NCI-H748 (cell line): ENCODE measurements around the gene TXLNA.

Experiments used
- DNase-seq: peaks from one replicate; lab custom pipeline; 2025; ENCODE audit not compliant: unreplicated experiment; lab: John Stamatoyannopoulos, UW

The TXLNA gene

DNA sequence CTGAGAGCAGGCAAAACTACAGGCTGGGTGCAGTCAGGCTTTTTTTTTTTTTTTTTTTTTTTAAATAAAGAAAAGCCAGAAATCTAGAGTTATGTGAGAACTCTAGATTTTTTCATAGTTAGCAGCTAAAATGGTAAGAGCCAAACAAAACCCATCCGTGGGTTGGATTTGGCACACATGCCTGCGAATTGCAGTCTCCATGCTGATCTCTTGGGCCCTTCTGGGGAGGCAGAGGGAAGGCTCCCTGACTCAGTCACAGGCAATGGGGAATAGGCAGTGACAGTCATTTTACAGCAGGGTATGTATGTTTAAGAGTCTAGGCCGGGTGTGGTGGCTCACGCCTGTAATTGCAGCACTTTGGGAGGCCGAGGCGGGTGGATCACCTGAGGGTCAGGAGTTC is 2.6 kb downstream of the TXLNA start:
- DNase-seq = no peak

DNA sequence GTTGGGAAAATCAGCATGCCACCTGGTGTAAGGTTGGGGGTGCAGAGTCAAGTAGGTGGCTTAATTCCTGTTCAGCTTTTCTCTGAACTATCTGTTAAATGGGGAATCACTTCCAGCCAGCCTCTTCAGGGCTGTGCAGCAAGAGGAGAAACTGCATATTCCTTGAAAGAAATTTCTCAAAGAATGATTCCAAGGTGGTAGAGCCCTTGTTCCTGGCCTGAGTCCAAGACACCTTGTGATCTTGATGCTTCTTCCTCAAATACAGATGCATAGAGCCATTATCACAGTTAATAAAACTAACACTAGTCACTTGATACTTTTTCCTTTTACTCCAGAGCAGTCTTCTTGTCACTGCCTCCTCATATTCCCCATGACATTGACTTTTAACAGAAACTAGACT is 5.2 kb downstream of the TXLNA start:
- DNase-seq = no peak

DNA sequence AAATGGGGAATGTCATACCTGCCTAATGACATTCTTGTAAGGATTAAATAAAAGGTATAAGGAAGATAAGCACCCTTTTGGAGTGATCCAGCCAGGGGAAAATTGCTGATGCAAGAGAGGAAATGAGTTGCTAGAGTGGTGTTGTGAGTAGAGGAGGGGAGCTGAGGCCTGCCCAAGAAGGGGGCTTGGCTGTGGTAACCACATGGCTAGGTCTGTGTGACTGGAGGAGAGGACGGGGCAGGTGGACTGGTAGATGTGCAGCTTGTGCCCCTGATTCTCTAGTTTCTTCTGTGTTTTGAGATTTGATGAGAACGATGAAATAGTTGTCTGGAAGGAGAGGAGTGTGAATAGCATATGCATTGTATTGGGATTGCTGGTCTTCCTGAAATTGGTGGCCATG is 6.6 kb downstream of the TXLNA start:
- DNase-seq = no peak

DNA sequence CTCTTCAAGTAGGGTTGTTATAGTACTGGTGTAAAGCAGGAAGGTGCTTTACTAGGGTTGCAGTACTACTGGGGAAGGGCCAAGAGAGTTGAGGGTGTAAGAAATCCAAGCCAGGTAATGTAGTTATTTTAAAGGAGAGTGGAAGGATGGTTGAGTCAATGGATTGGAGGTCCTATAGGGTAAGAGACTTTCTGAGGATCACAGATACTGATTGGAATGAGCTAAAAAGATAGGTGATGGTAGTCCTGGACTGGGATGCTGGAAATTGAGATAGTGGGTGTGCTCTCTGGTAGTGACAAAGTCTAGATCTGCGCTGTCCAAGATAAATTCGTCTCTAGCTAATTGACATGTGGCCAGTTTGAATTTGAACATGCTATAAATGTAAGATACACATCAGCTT is 7.0 kb downstream of the TXLNA start:
- no peak for DNase-seq

DNA sequence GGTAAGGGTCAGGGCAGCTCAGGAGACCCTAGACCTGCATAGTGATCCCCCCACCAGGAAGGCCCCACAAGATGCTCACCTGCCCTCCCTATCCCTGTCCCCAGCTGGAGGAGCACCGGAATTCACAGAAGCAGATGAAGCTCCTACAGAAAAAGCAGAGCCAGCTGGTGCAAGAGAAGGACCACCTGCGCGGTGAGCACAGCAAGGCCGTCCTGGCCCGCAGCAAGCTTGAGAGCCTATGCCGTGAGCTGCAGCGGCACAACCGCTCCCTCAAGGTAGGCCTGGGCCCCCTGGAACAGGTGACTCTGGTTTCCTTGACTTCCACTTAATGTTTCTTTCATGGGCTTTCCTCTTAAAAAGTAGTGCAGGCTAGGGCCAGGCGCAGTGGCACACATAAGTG is 8.4 kb downstream of the TXLNA start:
- no peak for DNase-seq

DNA sequence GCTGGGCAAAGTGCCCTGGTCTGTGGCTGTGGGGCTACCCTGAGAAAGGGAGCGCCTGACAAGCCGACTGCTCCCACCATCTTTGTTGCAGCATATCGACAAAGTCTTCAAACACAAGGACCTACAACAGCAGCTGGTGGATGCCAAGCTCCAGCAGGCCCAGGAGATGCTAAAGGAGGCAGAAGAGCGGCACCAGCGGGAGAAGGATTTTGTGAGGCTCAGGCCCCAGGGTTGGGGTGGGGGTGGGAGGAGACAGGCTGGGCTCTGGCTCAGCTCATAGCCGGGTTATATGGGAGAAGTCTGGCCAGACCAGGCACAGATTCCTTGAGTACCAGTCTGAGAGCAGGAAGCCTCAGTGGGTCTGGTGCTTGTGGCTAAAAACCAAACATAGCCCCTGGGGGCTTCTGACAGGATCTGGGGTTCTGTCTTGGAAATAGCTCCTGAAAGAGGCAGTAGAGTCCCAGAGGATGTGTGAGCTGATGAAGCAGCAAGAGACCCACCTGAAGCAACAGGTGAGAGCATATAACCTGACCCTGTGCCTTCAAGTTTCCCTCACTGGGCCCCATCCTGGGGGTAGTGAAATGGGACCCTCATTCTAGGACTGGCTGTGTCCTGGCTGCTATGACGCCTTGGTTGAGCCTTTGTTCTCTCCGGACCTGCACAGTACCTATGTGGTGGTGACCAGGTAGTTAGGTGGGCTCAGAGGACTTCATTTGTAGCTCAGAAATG is 12.9 kb downstream of the TXLNA start:
- no peak for DNase-seq

DNA sequence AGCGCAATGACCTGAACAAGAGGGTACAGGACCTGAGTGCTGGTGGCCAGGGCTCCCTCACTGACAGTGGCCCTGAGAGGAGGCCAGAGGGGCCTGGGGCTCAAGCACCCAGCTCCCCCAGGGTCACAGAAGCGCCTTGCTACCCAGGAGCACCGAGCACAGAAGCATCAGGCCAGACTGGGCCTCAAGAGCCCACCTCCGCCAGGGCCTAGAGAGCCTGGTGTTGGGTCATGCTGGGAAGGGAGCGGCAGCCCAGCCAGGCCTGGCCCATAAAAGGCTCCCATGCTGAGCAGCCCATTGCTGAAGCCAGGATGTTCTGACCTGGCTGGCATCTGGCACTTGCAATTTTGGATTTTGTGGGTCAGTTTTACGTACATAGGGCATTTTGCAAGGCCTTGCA is 15.5 kb downstream of the TXLNA start:
- no peak for DNase-seq

DNA sequence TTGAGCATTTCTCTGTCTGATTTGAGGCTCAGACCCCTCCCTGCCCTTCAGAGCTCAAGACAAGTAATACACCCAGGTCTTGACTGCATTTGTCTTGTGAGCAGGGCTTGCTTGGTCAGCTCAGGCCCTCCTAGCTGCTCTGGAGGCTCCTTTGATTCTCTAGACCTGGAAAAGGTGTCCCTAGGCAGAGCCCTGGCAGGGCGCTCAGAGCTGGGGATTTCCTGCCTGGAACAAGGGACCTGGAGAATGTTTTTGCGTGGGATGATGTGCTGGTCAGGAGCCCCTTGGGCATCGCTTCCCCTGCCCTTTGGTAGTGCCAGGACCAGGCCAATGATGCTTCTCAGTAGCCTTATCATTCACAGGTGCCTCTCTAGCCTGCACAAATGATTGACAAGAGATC is 16.1 kb downstream of the TXLNA start:
- no peak for DNase-seq

DNA sequence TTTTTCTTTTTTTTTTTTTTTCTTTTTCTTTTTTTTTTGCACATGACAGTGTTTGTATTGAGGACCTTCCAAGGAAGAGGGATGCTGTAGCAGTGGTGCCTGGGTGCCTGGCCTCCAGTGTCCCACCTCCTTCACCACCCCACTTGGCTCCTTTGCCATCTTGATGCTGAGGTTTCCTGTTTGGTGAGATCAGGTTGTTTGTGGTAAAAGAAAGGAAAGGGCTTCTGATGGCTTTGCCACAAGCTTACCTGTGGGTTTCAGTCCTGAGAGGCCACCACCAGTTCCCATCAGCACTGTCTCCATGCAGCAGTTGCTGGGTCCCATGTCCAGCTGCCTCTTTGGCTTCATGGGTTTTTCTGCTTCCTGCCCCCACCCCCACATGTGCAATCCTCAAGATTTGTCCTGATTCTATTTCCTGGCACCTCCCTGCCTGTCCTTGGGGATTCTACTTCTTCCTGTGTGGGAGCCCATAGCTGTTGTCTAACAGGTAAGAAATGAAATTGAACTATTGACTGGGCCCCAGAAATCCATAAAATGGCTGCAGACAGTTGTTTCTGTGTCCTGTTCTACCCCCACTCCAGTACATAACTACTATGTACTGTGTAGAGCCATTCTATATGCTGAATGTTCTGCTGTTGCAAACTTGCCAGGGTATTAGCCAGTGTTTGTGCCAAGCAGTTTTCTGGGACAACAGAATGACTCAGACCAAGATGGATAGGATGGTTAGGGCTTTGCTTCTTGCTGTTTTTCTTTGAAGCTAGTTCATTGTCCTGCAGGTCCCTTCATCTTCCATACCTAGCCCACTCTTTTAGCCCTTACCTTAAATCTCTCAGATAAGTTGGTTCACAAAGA is 16.7 kb downstream of the TXLNA start:
- no peak for DNase-seq

DNA sequence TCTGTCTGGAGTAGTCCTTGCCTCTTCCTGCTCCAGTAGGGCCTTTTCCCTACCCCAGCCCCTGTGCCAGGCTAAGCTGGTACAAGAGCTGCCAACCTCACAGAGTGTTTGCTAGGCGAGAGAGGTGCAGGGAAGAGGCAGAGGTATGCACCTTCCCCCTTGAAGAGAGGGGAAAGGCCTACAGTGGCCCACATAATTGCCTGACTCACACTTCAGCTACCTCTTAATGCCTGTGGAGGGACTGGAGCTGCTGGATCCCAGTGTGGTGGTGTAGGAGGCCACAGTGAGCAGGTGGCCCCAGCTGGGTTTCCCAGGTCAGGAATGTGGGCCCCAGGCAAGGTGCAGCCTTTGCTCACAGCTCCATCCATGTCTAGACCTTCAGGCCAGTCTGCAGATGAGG is 17.6 kb downstream of the TXLNA start:
- DNase-seq = no peak

DNA sequence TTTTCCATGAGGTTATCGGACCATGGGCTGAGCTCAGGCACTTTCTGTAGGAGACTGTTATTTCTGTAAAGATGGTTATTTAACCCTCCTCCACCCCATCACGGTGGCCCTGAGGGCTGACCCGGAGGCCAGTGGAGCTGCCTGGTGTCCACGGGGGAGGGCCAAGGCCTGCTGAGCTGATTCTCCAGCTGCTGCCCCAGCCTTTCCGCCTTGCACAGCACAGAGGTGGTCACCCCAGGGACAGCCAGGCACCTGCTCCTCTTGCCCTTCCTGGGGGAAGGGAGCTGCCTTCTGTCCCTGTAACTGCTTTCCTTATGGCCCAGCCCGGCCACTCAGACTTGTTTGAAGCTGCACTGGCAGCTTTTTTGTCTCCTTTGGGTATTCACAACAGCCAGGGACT is 18.4 kb downstream of the TXLNA start:
- no peak for DNase-seq

DNA sequence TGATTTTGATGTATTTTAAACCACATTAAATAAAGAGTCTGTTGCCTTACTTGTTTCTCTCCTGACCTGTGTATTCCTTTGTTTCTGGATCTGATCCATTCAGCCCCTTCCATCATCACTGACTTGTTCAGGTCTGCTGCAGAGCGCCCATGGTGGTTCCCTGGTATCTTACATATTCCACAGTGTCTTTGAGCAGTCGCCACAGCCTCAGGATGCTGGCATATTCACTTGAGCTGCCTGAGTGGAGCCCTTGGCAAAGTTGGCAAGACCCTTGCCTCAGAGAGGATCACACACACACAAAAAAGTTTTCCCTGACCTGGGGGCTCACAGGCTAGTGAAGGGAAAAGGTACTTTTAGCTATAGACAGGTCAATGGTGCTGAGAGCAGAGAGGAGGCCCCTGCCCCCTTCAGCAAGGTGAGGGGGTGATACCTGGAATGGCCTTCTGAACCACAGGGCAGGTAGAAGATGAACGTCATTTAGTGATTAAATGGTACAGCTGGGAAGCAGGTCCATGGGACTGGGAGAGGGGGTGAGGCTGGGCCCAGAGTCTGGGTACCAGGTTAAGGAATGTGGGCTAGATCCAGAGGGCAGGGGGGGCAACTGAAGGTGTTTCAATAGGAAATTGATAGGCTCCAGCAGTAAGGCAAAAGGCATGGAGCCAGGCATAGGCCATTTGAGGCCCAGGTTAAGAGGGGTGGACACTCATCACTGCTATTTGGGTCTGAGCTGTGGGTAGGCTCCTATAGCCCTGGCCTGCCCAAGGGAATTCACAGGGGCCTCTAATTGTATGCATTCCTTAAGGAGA is 19.0 kb downstream of the TXLNA start:
- no peak for DNase-seq

DNA sequence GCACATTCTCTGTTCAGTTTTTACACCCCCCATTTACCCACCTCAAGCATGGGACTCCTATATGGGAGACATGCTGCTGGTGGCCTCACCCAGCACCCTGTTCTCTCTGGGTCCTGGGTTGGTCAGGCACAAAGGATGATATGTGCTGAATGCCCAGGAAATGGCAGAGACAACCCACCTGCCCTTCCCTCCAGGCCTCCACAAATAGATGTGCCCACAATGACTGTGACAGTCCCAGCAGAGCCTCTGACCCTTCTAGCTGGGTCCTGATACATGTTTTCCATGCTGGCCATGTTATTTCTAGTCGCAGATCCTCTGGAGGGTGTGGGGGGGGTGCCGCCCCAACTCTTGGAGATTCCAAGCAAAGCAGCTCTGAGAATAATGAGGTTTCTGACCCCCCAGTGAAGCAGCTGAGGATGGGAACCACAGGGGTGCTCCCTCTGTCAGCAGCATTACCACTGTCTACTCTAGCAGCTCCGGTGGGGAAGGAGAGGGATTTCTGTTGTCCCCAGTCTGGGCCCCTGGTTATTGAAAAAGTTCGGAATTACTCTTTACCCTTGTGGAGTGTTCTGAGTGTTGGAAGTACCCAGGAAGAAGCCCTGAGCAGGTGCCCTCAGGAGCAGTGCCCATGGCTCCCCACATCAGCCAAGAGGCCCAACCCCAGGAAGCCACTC is 19.7 kb downstream of the TXLNA start:
- DNase-seq = no peak

DNA sequence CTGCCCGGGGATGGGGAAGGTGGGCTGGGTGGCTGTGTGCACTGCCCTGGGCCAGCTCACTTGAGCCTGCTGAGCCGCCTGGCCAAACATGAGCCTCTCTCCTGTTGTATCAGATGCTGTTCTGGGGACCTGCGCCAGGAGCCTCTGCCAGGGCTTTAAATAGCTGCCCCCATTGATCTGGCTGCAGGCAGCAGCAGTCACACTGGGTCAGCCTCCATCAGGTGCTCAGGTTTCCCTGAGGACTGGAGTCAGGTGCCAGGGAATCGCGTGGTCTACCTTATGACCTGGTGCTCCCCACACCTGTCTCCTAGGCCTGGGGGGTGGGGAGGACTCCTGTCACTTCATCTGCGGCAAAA is 20.2 kb downstream of the TXLNA start:
- DNase-seq = peak; percentile 22

DNA sequence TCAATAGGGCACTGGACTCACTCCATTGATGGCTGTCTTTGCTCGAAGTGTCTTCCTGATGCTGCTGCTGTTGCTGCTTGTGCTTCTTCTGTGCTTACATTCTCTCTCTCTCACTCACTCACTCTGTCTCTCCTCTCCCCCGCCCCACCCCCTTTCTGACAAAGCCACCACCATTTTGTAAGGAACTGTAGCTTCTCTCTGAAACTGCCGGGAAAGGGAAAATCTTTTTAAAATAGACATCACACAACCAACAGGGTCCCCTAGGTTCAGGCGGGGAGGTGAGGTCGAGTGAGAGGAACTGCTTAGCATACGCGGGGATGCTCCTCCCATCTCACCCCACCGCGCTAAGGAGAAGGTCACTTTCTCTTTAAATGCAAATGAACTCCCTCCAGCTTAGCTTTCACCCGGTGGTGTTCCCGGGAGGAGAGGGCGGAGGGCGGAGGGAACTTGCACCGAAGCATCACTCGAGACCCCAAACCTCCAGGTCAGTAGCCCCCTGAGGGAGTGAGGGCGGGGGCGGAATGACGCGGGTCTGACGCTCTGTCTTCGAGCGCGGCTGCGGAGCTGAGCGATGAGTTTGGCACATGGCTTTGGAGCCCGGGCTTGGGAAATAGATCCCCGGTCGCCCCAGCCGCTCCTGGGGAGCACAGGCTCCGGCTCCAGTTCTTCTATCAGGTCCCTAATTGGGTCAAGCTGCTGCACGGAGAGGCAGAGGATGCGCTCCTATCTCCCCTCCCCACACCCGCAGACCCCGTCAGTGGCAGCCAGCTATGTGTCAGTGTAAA is 20.9 kb downstream of the TXLNA start, which contains the start of gene CCDC28B:
Gene CCDC28B, plus strand, starts transcription at position 370 of the 785 bp plus-strand sequence. CDS start 1,341 bp downstream, outside the sequence.
- DNase-seq = peak; percentile 69

DNA sequence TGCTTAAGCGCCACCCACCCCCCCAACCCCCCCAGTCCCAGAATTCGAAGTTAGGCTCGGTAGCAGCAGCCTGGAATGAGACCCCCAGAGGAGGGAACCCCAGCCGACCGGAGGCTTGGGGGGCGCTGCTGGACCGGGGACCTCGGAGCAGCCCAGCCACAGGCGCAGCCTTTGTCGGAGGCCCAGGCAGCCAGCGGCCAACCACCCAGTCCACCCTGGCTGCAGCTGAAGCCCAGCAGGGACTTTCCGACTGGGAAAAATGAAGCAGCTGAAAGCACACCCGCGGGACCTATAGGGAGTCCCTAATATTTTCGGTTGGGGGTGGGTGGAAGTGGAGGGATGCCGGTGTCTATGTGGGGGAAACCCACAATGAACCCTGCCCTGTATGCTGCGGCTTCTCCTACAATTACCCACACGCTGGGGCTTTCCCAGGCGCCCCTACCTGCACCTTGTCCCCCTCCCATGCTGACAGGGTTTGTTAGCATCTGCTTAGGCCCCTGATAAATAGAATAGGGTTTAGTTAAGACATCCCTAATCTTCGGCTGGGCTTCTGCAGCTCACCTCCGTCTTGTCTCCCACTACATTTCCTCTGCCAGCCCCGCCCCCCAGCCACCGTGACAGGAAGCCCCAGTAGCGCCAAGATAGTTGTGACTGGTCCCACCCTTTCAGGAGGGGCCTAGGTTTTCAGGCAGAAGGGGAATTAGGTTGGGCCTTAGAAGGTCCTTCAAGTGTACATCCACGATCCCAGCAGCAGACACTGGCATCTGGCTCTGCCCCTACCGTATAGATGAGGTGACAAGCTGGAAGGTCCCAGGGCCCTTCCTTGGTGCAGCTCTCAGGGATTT is 21.8 kb downstream of the TXLNA start:
- DNase-seq = peak; percentile 34

DNA sequence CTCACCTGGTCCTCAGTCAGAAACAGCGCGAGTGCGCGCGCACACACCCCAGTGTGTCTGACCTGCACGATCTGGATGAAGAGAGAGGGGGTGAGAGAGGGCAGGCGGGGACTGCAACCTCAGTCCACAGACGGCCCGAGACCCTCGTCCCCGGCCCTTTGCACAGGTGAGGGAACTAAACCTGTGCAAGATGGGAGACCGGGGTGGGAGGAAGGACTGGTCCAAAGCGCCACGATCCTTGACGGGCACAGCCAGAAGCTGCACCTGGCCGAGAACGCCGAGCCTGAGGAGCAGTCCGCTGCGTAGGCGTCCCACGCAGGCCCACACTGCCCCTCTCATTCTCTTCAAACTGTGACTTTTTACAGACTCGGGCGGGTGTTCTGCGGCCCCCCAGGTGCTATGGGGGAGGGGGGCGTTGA is 25.5 kb downstream of the TXLNA start:
- DNase-seq = peak; percentile 51

DNA sequence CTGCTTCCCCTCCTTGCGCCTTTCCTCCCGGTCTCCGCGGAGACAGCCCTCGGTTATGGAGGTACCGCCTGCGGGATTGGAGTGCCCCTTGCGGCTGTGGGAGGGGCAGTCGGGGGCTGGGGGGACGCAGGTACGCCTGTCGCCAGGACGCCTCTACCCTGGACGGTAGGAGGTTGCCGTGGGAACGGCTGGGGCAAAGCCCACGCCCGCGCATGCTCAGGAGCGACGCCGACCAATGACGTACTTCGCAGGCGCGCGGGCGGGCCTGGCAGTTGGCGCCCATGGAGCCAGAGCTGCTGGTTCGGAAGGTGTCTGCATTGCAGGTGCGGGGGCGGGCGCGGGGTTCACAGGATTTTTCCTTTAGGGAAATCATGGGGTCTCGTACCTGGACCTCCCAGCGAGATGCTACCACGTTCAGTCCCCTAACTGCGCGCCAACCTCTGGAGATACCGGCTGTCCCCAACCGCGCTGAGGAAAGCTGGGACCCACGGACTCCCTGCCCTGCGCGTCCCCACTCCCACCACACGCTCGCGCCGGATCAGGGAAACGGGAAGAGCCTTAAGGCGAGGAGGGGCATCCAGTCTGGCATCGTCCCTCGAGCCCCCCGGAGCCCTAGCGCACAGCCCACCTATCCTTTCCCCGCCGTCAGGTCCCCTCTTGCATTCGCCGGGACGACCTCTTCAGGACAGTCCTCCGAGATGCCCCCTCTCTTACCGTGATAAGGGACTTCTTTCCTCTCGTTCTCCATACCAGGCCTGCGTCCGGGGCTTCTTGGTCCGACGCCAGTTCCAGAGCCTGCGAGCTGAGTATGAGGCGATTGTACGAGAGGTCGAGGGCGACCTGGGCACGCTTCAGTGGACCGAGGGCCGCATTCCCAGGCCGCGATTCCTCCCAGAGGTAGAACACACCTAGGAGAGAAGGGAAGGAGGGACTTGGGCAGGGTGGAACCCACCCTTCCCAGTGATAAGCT is 26.2 kb downstream of the TXLNA start, which contains the start of gene IQCC:
Gene IQCC, plus strand, starts transcription at position 271 of the 970 bp plus-strand sequence. Its CDS starts 11 bp downstream, at position 282.
- DNase-seq = peak; percentile 96
